GM19455 (cell line): Measurements from ENCODE around the gene PTPRM.

Experiments used
- ATAC-seq: cut with Tn5 transposase; IDR thresholded peaks from one replicate; pipeline ENCODE4 v1.9.1; 2021; ENCODE audit not compliant: unreplicated experiment

The PTPRM gene

DNA sequence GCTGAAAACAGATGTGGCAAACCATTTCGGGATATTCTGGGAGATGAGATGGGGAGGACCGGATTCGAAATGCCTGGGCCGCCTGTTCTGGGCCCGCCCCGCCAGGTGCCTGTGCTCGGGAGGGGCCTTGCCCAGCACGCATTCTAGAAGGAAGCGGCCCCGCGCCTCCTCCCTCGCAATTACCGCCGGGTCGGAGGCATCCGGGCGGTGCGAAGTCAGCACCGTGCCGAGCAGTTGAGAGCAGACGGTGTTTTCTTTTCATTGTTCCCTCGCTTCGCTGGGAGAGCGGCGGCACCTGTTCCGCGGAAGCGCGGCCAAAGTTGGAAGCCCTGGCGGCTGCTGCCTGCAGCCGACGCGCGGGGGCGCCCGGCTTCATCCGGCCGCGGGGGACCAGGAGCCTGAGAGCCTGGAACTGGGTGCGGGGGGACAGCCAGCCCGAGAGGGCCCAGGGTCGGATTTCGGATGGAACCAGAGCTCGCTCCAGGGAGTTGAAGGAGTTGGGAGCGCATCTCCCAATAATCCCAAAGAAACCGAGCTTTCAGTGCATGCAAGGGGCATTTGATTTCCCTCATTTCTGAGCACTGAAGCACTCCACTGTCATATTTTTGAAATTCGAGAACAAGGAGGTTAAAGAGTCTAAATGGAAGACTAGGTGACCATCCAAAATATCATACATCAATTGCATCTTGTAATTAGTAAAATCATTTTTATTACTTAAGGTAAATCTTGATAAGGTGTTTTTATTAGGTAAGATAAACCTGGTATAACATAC is 800.3 kb downstream of the PTPRM start:
- ATAC-seq, result no peak

GRCh38 chr18:8368512-8369217 is 801.5 kb downstream of the PTPRM start:
- no peak for ATAC-seq

DNA sequence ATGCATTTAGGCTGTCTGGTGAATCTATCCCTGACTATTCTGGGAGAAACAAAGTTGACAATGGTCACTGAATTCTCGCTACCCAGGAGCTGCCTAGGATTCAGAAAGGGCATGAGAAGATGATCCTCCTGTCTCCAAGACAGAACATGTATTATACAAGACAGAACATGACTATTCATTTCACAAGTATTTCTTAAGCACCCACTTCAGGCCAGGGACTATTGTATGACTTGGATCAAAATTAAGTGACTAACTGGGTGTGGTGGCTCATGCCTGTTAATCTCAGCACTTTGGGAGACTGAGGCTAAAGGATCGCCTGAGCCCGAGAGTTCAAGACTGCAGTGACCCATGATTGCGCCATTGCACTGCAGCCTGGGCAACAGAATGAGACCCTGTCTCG is 806.4 kb downstream of the PTPRM start:
- no peak for ATAC-seq

DNA sequence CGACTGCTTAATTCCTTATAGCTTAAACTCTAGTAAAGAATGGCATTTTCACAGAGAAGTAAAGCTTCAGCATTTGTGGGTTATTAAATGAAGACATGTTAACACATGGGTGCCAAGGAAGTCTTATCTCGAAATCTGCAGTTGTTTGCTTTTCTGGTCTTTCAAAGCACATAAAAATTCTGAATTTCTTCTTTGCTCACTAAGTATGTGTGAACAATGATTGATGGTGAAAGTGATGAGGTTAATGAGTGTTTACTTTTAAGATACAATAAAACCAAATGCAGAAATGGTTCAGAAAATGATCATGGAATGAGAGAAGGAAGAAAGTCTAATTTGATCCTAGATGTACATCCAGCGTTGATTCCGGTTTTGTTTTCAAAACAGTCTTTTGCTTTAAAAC is 807.6 kb downstream of the PTPRM start:
- no peak for ATAC-seq

GRCh38 chr18:8375249-8375648 is 808.1 kb downstream of the PTPRM start:
- ATAC-seq, result no peak

GRCh38 chr18:8376113-8376512 is 809.0 kb downstream of the PTPRM start:
- ATAC-seq, result no peak

GRCh38 chr18:8379187-8379941 is 812.2 kb downstream of the PTPRM start:
- ATAC-seq, result no peak

DNA sequence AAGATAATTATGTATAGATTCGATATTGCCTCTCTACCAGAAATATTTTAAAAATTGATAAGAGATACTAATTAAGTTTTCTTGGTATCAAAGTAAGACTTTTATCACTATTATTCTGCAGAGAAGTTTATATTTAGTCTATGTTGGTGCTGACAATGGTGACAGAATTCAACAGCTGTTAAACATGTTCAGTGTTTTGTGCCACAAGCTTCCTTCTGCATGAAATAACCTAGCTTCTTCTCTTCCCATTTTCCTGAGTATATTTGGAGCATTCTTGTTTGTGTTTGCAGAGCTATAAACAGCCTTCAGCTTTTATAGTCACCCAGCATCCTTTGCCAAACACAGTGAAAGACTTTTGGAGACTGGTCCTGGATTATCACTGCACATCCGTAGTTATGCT is 812.9 kb downstream of the PTPRM start:
- no peak for ATAC-seq

DNA sequence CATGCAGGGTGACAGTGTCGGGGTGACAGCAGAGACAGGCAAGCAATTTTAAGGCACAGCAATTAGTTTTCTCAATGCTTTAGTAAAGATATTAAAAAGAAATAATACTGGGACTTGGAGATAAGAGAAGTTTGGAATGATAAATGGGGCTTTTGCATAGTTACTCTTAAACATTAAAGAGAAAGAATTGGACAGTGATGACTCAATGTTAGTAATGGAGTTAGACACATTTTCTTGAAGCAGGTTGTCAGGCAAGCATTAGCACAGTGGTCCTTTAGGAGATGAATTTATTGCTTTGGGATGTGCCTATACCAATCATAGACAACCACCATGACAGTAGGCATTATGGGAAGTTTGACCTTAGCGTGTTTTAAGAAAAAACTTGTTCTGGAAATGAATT is 813.8 kb downstream of the PTPRM start:
- ATAC-seq, result no peak

GRCh38 chr18:8381821-8382459 is 814.8 kb downstream of the PTPRM start:
- ATAC-seq, result no peak

- ATAC-seq, result no peak
Measured at GRCh38 chr18:8385400-8385799, 818.3 kb downstream of the PTPRM start.

DNA sequence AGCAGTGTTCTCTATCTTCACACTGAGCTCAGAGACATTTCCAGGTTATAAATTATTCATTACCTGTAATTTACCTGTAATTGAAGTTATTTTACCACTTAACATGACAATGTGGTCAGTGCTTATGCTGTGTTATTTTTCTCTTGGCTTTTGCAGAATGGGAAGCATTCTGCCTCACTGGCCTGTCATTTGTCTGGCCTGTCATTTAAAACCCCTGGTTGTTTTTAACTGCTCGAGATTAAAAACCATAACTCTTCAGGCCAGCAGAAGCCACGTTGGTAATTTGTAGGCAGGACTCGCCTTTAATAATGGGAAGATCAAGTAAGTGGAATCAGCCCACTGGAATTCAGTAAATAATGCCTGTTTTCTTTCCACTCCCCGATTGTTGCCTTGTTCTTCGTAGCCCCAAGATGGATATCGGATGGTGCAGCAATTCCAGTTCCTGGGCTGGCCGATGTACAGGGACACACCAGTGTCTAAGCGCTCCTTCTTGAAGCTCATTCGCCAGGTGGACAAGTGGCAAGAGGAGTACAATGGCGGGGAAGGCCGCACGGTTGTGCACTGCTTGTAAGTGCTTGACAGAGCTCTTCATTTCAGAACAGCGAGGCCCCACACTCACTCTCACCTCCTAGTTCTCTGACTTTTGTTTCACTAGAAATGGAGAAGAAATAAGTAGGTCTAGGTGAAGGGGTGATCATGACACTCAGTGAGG is 819.7 kb downstream of the PTPRM start:
- ATAC-seq, result no peak

- no peak for ATAC-seq
Measured at GRCh38 chr18:8389391-8390340, 822.5 kb downstream of the PTPRM start.

DNA sequence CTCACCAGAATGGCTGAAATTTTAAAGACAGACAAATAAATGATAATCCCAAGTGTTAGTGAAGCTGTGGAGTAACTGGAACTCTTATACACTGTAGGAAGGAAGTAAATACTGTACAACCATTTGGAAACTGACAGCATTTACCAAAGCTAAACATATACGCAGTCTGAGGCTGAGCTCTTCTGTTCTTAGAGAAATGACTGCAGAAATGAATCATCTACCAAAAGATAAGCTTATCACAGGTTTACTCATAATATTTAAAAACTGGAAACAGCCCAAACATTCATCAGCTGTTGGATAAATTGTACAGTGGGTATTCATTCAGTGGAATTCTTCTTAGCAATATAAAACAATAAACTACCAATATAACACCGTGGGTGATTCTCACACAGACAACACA is 824.0 kb downstream of the PTPRM start:
- no peak for ATAC-seq

- no peak for ATAC-seq
Measured at GRCh38 chr18:8396254-8396653, 829.1 kb downstream of the PTPRM start.

GRCh38 chr18:8397034-8397433 is 829.9 kb downstream of the PTPRM start:
- no peak for ATAC-seq

DNA sequence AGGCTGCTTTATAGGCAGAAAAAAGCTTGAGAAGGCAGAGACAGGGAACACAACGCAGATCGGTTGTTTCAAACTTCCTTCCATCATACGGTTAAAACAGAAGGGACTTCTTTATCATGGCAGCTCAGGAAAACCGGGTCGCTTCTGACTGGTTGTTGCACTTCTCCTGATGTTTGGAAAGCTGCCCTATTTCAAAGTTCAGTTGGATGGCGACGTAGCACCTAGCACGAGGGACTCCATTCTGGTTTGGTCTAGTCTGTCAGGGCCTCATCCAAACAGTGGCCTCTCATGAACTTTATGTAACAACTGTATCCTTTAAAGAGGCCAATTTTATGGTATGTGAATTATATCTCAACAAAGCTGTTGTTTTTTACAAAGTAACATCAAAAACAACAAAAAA is 832.0 kb downstream of the PTPRM start:
- ATAC-seq, result no peak

DNA sequence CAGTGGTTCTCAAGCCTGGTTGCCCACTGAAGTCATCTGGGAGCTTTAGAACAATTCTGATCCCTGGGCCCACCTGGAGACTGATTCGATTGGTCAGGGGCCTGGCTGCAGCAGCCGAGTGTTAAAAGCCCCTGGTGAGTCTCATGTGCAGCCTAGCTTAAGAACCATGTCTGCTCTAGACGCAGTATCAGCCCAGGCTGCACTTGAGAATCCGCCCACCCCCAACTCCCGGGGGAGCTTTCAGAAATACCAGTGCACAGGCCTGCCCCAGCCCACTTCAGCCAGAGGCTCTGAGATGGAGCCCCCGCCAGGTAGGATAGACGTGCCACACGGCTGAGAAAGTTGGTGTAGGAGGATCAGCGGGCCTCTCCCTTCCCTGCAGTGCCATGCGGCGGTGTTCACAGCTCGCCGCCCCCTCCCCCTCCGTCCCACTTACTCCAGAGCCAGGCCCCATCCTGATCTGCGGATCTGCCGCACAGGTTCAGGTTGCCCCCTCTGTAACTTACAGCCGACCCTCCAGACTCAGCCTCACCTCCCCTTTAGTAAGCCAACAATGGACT is 833.2 kb downstream of the PTPRM start:
- ATAC-seq, result no peak

DNA sequence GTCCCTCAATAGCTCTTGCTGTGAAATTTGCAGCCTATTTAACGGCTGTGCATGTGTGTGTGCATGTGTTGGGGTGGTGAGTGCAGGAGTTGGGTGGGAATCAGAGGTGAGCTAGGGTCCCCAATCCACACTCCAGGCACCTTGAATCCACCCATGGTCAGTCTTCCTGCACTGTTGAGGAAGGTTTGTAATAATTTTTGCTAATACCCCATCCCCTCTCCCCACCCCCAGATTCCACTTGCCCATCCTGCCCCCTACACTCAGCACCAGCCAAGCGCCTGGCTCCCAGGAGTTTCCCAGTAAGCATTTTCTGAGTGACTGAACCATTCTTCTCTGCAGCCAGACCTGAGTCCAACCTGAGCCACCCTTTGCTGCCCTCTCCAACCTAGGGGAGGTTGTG is 833.7 kb downstream of the PTPRM start:
- ATAC-seq, result no peak
